Stimulated activated CD8-positive, alpha-beta memory T cell treated with anti-CD3 and anti-CD28 coated beads, Interleukin-7, amount 100 ng/mL, for 4 hours (primary cell): ENCODE data around the gene CDKL5.

Source experiments
- DNase-seq, 2 donors: peaks; one replicate each; pipeline ENCODE4 v3.0.0-alpha.2; 2020; ENCODE audit warnings: low read depth in 2 of 2

CDKL5 gene

GRCh38 chrX:18457000-18457399 lies 31.6 kb downstream of the CDKL5 start:
- no peak for DNase-seq

- DNase-seq: no peak
These were observed 36.0 kb downstream of the CDKL5 start for GRCh38 chrX:18461431-18461830.

GRCh38 chrX:18464499-18464898 lies 39.1 kb downstream of the CDKL5 start:
- no peak for DNase-seq

- DNase-seq: no peak
These were observed 39.6 kb downstream of the CDKL5 start for GRCh38 chrX:18465051-18465450.

- no peak for DNase-seq
These were observed 43.2 kb downstream of the CDKL5 start for GRCh38 chrX:18468599-18468998.

- no peak for DNase-seq
These were observed 45.9 kb downstream of the CDKL5 start for GRCh38 chrX:18471296-18471695.

GRCh38 chrX:18490806-18491555 lies 65.6 kb downstream of the CDKL5 start:
- DNase-seq: no peak

GRCh38 chrX:18491587-18492340 lies 66.4 kb downstream of the CDKL5 start:
- no peak for DNase-seq

GRCh38 chrX:18534949-18535348 lies 109.5 kb downstream of the CDKL5 start:
- no peak for DNase-seq

GRCh38 chrX:18537068-18537467 lies 111.7 kb downstream of the CDKL5 start:
- DNase-seq: no peak

GRCh38 chrX:18537524-18537923 lies 112.1 kb downstream of the CDKL5 start:
- DNase-seq: no peak

GRCh38 chrX:18542131-18542530 lies 116.7 kb downstream of the CDKL5 start:
- no peak for DNase-seq

GRCh38 chrX:18542905-18543304 lies 117.5 kb downstream of the CDKL5 start:
- no peak for DNase-seq

- no peak for DNase-seq
These were observed 118.3 kb downstream of the CDKL5 start for GRCh38 chrX:18543738-18544137.

- no peak for DNase-seq
These were observed 120.4 kb downstream of the CDKL5 start for GRCh38 chrX:18545771-18546170.

GRCh38 chrX:18548996-18549395 lies 123.6 kb downstream of the CDKL5 start:
- no peak for DNase-seq

- no peak for DNase-seq
These were observed 124.2 kb downstream of the CDKL5 start for GRCh38 chrX:18549643-18550042.

- DNase-seq: no peak
These were observed 132.5 kb downstream of the CDKL5 start for GRCh38 chrX:18557879-18558278.

GRCh38 chrX:18558799-18559198 lies 133.4 kb downstream of the CDKL5 start:
- no peak for DNase-seq

GRCh38 chrX:18561020-18561419 lies 135.6 kb downstream of the CDKL5 start:
- DNase-seq: no peak

- DNase-seq: no peak
These were observed 140.3 kb downstream of the CDKL5 start for GRCh38 chrX:18565727-18566126.

GRCh38 chrX:18566748-18567147 lies 141.3 kb downstream of the CDKL5 start:
- DNase-seq: no peak

GRCh38 chrX:18573556-18573955 lies 148.1 kb downstream of the CDKL5 start:
- no peak for DNase-seq
